OCI-LY1 (cell line): ENCODE measurements around the gene EDEM3.

Source experiments
- H2AFZ ChIP-seq: fragments of 200-600 bp; sonication (generic), shearing (Covaris generic); 2 replicates; pipeline ENCODE4 v1.6.0; 2014; ENCODE audit warnings: antibody characterized with exemption, mild to moderate bottlenecking, low read length
- H3F3A ChIP-seq: fragments of 200-600 bp; sonication (generic), shearing (Covaris generic); 2 replicates; pipeline ENCODE4 v1.6.0; 2014; ENCODE audit warnings: mild to moderate bottlenecking, antibody characterized with exemption, low read length, moderate library complexity; ENCODE audit not compliant: insufficient read depth
- H3K27ac ChIP-seq: fragments of 200-600 bp; sonication (generic); 2 replicates; pipeline ENCODE4 v1.5.1; 2014; ENCODE audit warnings: low read length, mixed run types, mild to moderate bottlenecking, low read depth; ENCODE audit not compliant: poor library complexity, severe bottlenecking
- H3K27me3 ChIP-seq: fragments of 200-600 bp; sonication (generic); 2 replicates; pipeline ENCODE4 v1.6.0; 2014; ENCODE audit warnings: antibody characterized with exemption, mild to moderate bottlenecking, low read length, moderate library complexity; ENCODE audit not compliant: insufficient read depth
- H3K36me3 ChIP-seq: fragments of 200-600 bp; sonication (generic); 2 replicates; pipeline ENCODE4 v1.6.1; 2014; ENCODE audit warnings: mild to moderate bottlenecking, antibody characterized with exemption, low read length, moderate library complexity, mixed read lengths; ENCODE audit not compliant: insufficient read depth
- H3K4me1 ChIP-seq: fragments of 200-600 bp; sonication (generic); 2 replicates; pipeline ENCODE4 v1.5.1; 2014; ENCODE audit warnings: mild to moderate bottlenecking, low read length, moderate library complexity; ENCODE audit not compliant: insufficient read depth, severe bottlenecking
- H3K4me2 ChIP-seq: fragments of 200-600 bp; sonication (generic), shearing (Covaris generic); 2 replicates; pipeline ENCODE4 v1.6.1; 2014; ENCODE audit warnings: low read length
- H3K4me3 ChIP-seq: fragments of 200-600 bp; sonication (generic); 2 replicates; pipeline ENCODE4 v1.5.1; 2014; ENCODE audit warnings: low read length, low read depth, mild to moderate bottlenecking, mixed read lengths; ENCODE audit not compliant: poor library complexity, severe bottlenecking
- H3K79me2 ChIP-seq: fragments of 200-600 bp; shearing (Covaris generic); 2 replicates; pipeline ENCODE4 v1.6.1; 2016; ENCODE audit warnings: mixed run types, low read length, mixed read lengths; ENCODE audit not compliant: insufficient read depth
- H3K9ac ChIP-seq: fragments of 200-600 bp; sonication (generic), shearing (Covaris generic); 2 replicates; pipeline ENCODE4 v1.6.1; 2014; ENCODE audit warnings: mild to moderate bottlenecking, low read length, mixed read lengths
- H3K9me2 ChIP-seq: fragments of 200-600 bp; sonication (generic), shearing (Covaris generic); 2 replicates; pipeline ENCODE4 v1.6.1; 2014; ENCODE audit warnings: low read depth, mild to moderate bottlenecking, low read length, mixed read lengths
- H3K9me3 ChIP-seq: fragments of 200-600 bp; shearing (Covaris generic); 2 replicates; pipeline ENCODE4 v1.6.1; 2014; ENCODE audit warnings: low read length, mixed read lengths
- H4K20me1 ChIP-seq: fragments of 200-600 bp; sonication (generic), shearing (Covaris generic); 2 replicates; pipeline ENCODE4 v1.6.0; 2016; ENCODE audit warnings: mild to moderate bottlenecking, low read length; ENCODE audit not compliant: insufficient read depth
- CTCF ChIP-seq: fragments of 200-600 bp; sonication (generic), shearing (Covaris generic); IDR thresholded peaks from 2 replicates; pipeline ENCODE4 v1.5.1; 2017; ENCODE audit warnings: mild to moderate bottlenecking, antibody characterized with exemption, low read length, moderate library complexity, mixed read lengths
- EZH2 ChIP-seq: fragments of 200-600 bp; sonication (generic), shearing (Covaris generic); IDR thresholded peaks from 2 replicates; pipeline ENCODE4 v1.8.0; 2017; ENCODE audit warnings: borderline replicate concordance, mixed run types, mild to moderate bottlenecking, antibody characterized with exemption, low read length, moderate library complexity, mixed read lengths

EDEM3 gene

GRCh38 chr1:184770181-184770979, 15.7 kb upstream of the EDEM3 start:
- no peaks in the 10 kb centered on the region for H3F3A ChIP-seq
- no peaks in the 10 kb centered on the region for H3K27me3 ChIP-seq
- no peaks in the 10 kb centered on the region for H3K9me3 ChIP-seq
- H3K79me2 ChIP-seq: no peaks in the 10 kb centered on the region
- no peaks in the 10 kb centered on the region for H3K36me3 ChIP-seq
- no peak overlapping the region for H3K27ac ChIP-seq
- no peaks in the 10 kb centered on the region for H3K4me1 ChIP-seq
- H4K20me1 ChIP-seq: no peaks in the 10 kb centered on the region
- H3K4me3 ChIP-seq: no peak overlapping the region
- no peak overlapping the region for H3K9ac ChIP-seq
- TF ChIP-seq CTCF (no peak), EZH2 (no peak)
- no peak overlapping the region for H3K4me2 ChIP-seq
- no peak overlapping the region for H2AFZ ChIP-seq
- no peaks in the 10 kb centered on the region for H3K9me2 ChIP-seq

DNA sequence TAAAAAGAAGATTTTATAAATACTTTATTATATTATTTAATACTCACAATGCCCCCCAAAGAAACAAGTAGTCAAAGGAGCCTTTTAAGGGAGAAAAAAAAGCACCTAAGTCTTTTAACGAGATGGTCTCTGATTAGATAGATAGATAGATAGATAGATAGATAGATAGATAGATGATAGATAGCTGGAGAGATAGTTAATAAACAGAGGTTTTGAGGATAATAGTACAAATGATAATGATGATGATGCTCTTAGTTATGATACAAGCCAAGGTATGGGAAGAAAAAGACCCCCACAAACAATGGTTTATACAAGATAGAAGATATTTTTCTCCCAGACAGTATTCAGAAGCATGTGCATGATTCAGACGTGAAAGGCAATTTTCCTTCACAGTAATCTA, 14.6 kb upstream of the EDEM3 start:
- H3K27me3 ChIP-seq: no peaks in the 10 kb centered on the region
- no peak overlapping the region for H3K4me3 ChIP-seq
- H3K9ac ChIP-seq: no peak overlapping the region
- H3K9me3 ChIP-seq: no peaks in the 10 kb centered on the region
- no peaks in the 10 kb centered on the region for H3K36me3 ChIP-seq
- H3K79me2 ChIP-seq: no peaks in the 10 kb centered on the region
- no peak overlapping the region for H2AFZ ChIP-seq
- H3K4me1 ChIP-seq: no peaks in the 10 kb centered on the region
- H3K4me2 ChIP-seq: no peak overlapping the region
- no peaks in the 10 kb centered on the region for H3F3A ChIP-seq
- H3K27ac ChIP-seq: no peak overlapping the region
- H3K9me2 ChIP-seq: no peaks in the 10 kb centered on the region
- no peaks in the 10 kb centered on the region for H4K20me1 ChIP-seq
- TF ChIP-seq CTCF (no peak), EZH2 (no peak)

GRCh38 chr1:184768467-184768866, 13.8 kb upstream of the EDEM3 start:
- H3K9me2 ChIP-seq: no peaks in the 10 kb centered on the region
- no peaks in the 10 kb centered on the region for H3K9me3 ChIP-seq
- no peaks in the 10 kb centered on the region for H3K27me3 ChIP-seq
- H4K20me1 ChIP-seq: no peaks in the 10 kb centered on the region
- no peak overlapping the region for H3K4me3 ChIP-seq
- no peak overlapping the region for H3K27ac ChIP-seq
- H3K4me2 ChIP-seq: no peak overlapping the region
- TF ChIP-seq CTCF (no peak), EZH2 (no peak)
- H3F3A ChIP-seq: no peaks in the 10 kb centered on the region
- no peaks in the 10 kb centered on the region for H3K79me2 ChIP-seq
- H3K4me1 ChIP-seq: no peaks in the 10 kb centered on the region
- no peak overlapping the region for H2AFZ ChIP-seq
- no peaks in the 10 kb centered on the region for H3K36me3 ChIP-seq
- H3K9ac ChIP-seq: no peak overlapping the region
